Islet of Langerhans (tissue), 1 donor: Measurements from ENCODE around the gene CERS6.

Experiments
- FAIRE-seq: peaks from one replicate; lab custom pipeline; 2011; peaks lifted over from hg19 to GRCh38; lab: Jason Lieb, UNC

The CERS6 gene

DNA sequence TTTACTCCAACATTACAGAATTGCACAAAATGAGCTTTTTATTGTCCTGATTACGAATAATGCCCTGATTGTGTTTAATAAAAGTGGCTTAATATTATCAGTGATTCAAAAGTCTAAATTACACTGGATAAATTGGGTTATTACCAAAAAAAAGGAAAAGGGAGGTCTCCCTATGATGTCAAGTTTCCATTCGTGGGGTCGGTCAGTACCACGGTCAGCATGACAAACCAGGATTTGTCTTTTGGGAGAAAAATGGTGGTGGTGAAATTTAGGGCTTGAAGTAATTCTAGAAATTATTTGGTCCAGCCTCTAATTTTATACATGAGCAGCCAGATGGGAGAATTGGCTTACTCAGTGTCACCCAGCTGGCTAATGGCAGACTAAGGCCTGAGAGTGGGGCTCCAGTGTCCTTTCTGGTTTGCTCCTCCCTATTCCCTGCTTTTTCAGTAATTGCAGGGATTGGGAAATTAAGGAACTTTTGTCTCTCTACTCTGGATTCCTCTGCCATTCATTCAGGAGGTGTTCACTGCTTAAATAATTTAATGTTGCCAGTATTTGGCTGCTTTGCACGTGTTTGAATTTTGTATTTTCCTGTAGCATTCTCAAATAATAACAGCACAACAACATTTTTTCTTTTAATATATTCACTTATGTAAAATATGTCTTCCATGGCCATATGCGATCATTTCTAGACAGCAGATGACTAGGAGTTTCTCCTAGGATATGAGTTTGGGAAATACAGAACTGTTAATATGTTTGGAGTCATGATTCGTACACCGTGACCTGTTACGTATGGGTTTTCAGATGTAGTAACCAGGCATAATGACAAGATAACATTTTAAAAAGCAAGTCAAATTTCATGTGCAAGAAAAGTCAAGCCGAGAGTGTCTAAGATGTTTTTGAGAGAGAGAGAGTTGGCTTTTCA is 217.5 kb downstream of the CERS6 start:
- peak; percentile 69 for FAIRE-seq

DNA sequence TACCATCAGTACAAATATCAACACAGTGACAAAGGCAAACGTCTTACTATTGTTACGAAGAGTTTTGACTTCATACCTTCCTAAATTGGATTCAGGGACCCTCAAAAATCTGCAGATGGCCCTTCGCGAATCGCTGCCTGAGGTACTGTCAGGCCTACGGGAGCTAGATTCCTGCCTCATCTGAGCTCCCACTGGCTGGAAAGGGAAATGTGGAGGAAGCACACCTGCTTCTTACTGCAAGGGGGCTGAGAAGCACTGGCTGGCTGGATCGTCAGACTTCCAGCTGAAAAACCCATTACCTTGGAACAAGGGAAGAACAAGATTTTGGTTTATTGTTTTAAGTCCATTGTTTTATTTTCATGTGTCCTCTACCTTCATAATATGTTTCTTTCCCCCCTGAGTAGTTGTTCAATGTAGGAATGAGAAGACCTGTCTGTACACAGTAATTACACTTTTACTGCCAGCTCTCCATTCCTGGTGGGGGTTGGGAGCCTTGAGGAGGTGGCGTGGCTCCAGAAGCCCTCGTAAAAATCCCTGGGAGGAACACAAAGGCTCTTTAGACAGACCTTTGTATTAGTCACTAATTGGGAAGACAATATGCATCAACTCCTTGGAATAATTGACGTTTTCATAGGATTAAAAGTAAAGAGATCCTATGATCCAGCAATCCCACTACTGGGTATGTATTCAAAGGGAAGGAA is 222.2 kb downstream of the CERS6 start:
- FAIRE-seq: no peak

DNA sequence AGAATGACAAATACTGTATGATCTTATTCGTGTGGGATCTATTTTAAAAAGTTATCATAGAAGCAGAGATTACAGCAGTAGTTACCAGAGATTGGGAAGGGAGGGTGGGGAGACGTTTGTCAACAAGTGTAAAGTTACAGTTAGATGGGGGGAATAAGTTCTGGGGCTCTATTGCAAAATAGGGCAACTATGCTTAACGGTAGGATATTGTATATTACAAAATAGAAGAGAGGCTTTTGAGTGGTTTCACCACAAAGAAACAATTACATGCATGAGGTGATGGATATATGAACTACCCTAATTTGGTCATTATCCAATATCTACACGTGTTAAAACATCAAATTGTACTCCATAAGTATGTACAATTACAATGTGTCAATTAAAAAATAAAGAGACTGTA is 223.0 kb downstream of the CERS6 start:
- FAIRE-seq: no peak

DNA sequence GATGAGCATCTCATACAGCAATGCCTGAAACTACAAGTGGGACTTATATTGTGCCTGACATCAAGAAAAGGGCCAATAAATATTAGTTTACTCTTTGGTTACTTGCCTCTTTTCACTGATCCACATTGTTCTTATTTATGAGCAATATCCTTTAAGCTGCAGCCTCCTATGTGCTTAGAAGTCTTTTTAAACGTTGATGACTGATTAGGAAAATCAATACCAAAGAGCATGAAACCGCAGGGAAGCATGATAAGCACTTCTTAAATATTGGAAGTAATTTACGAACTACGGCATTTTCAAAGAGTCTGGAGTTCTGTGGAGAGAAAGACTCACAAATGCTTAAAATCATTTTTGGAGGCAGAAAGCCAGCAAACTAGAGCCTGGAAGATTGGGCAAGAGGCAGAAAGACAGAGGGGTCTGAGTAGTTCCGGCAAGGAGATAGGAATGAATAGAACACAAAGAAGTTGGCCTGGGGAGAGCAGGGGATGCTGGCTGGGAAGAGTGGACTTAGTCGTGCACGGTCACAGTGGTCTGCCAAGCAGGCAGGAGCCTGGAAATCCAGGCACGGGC is 223.8 kb downstream of the CERS6 start:
- no peak for FAIRE-seq

DNA sequence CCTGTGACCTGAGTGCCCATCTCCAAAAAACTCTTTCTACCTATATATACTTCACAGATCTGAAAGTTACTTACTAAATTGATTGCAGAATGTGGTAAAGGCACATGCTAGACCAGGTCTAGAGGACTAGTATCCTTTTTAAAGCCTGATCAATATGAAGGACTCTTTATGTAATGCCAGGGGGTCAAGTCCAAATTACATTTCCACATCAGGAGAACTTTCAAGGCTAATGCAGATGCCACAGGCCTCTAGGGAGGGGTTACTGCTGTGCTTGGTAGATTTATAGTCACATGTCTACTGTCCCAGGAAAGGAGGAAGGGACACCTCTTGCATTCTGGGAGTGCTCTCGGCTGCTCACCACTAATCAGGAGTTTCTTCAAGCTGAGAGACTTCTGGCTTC is 227.9 kb downstream of the CERS6 start:
- no peak for FAIRE-seq

DNA sequence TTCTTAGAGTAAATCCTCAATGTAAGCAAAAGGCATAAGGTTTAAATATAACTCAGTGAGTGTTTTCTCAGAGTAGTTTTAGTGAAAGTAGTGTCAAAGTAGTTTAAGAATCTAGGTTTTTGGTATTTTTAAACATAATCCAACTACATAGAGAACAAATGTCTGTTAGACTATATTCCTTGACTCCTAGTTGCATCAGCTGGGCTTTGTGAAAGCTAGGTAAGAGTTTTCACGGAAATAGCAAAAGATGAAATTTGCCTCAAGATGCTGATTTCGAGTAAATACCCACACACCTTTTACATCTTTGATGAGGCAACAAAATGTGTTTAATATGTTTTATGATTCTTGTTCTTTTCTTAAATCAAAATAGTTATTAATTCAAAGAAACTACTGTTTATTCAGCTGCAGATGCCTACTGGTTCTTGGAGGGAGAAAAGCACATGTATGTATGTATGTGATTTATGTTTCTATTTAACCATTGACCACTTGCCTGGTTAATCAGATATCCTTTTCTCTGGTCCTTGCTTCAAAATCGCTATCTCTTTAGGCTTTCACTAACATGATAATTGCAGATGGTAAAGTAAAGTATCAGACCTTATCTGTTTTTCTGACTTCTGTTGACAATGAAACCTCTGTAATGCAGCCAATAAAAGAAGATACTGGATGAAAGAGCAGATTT is 229.0 kb downstream of the CERS6 start:
- no peak for FAIRE-seq

DNA sequence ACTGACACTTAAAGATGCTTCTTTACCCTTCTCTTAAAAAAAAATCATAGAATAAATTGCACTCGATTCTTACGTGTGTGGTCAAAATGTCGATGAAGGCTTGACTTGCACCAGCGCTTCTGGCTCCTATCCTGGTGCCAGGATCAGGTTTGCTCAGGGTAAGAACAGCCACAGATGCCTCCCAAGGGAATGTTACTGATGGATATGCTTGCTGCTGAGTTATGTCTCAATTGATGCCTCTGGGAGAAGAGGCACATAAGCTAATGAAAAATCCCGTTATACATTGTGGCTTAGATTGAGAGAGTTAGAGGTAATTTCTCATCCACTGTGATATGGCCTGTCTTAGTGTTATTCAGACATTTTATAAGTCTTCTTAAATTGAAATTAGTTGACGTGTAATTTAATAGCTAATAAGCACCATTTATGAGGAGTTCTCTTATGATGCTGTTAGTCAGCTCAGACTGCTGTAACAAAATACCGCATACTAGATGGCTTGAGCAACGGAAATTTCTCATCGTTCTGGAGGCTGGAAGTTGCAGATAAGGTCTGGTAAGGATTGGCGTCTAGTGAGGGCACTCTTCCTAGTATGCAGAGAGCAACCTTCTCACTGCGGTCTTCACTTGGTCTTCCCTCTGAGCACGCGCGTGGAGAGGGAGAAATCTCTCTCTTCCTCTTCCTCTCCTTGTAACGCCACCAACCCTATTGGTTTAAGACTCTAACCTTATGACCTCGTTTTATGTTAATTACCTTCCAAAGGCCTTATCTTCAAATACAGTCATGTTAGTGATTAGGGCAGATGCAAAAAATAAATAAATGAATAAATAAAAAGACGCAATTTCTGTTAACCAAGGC is 229.8 kb downstream of the CERS6 start:
- no peak for FAIRE-seq

DNA sequence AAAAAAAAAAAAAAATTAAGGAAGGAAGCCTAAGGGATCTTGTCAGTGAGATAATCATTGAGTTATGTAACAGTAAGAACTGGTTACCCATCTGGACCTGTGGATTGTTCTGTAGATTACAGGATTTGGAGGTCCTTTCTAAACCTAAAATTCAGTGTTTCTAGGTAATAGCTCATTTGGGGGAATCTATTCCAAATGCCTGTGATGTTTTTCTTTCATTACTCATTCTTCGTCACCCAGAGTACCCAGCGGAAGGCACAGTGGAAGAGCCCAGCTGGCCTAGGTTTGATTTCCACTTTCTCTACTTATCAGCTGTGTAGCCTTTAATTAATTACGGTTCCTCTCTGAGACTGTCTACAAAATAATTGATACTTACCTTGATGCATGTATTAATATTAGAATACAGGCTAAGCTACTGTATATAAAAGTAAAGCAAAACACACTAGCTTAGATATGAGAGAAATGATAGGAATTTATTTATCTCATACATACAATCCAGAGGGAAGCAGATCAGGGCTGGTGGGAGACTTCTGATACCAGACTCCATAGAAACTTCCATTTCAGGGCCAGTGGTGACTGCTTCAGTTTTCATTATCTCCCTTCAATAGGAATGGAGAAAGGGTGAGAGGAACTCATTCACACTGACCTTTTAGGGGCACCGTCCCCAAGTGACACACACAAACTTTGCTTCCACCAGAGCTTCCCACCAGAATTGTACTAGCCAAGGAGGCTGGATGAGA is 230.6 kb downstream of the CERS6 start:
- no peak for FAIRE-seq

GRCh38 chr2:168687314-168687713 is 231.2 kb downstream of the CERS6 start:
- peak; percentile 56 for FAIRE-seq

DNA sequence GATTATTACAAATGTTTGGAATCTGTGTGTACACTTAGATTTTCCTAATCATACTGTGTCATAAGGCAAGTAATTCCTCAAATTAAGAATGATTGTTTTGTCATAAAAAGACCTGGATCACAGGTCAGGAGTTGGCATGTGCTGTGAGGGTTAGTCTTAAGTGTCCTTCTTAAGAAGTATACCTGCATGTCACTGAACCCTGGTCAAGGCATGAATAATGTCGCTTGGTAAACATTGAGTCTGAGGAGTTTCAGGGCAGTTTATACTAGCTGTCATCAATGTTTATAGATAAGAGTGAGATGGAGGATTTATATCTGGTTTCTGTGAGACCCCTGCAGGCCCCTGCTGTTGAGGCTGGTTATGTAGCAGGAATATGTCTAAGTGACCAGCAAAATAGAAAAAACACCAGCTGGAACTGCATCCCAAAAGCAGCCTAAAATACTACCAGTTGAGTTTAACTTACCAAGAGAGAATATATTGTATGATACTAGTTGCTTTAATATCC is 234.4 kb downstream of the CERS6 start:
- FAIRE-seq: no peak

DNA sequence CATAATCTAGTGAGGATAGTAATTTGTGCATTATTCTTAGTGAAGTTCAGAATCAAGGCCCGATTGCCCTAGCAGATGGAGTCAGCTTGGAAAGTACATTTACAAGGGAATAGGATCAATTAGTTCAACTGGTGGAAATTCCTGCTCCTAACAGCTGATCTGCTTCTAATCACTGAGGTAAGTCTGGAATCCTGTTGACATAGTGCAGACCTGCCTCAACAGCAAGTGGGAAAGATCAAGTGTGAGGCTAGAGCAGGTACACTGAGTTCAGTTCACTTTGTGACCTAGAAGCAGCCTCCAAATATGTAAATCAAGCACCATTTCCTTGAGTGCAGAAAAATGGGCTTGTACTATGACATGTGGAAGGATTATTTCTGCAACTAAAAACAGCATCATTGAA is 235.1 kb downstream of the CERS6 start:
- no peak for FAIRE-seq

DNA sequence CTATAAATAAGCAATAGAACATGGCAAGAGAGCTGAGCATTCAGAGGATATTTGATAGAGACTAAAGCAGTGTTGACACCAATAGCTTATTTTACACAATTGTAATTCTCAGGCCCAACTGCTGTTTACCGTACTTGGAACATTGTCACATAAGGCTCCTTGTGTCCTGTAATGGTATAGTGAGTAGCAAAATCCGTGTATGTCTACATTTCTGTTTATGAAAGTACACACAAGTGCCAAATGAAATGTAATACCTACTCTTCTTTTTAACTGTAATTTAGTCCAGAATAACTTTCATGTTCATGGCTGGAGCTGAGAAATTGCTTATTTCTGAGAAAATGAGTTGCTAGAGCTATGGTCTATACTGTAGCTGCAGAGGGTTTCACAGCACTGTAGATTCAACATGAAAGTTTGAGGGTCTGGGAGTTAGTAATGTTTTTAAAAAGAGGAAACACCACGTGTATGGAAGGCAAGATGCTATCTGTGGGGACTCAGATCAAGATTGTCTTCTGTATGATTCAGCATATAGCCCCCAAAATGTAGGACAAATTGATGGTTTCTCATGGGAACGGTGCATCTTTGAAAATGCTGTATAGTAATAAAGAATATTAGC is 236.2 kb downstream of the CERS6 start:
- no peak for FAIRE-seq

DNA sequence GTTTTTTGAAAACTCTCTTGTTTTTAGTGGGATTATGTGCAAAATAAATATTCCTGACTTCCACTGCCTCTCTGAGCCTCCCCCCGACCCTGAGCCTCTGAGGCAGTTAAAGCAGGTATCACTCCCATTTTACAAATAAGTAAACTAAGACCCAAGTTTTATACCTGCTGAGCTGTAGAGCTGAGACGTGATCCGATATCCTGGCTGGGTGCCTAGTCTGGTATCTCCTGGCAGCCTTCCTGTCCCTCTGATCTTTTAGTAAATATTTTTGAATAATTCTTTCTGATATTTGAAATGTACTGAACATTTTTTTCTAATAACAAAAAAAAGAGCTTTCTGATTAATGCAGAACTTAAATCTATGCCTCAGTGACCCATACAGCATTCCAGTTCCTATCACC is 238.1 kb downstream of the CERS6 start:
- FAIRE-seq: no peak

DNA sequence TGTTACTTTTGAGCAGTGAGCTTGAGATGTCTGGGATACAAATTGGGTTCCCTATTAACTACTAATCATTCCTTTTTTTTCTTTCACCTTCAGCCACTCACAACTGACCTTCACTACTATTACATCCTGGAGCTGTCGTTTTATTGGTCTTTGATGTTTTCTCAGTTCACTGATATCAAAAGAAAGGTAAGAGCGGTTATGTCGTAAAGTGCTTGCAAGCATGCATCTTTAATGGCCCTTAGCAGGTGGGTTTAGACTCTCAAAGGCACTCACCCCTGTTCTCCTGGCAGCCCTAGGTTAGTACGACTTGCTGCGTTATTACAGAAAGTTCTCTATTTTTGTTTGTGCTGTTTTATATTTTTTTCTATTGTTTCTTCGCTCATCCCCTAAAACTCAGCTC is 238.8 kb downstream of the CERS6 start:
- FAIRE-seq: no peak

- no peak for FAIRE-seq
These were observed 241.6 kb downstream of the CERS6 start for GRCh38 chr2:168697668-168698121.

- no peak for FAIRE-seq
These were observed 242.9 kb downstream of the CERS6 start for GRCh38 chr2:168698969-168699368.

GRCh38 chr2:168699844-168700417 is 243.9 kb downstream of the CERS6 start:
- no peak for FAIRE-seq

DNA sequence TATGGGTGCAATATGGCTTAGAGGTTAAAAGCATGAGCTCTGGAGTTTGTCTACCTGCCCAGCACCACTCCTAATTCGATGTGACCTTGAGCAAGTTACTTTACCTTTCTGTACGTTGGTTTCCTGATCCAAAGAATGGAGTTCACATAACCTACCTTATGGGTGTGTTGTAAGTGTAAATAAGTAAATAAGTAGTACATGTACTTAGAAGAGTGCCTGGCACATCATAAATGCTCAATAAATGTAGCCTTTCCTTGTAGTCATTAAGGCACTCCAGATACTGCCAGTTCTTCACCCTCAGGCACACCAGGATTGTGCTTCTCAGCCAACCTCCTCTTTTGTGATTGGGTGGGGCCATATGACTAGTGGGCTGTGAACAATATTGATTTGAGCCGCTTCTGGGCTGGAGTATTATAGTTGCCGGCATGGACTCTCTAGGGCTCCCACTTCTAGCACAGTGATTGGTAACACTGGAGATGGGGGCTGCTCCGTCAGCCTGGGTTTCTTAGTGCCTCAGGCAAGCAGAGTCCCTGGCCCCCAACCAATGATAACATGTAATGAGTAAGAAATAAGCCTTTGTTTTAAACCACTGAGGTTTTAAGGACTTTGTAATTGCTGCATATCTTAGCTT is 244.7 kb downstream of the CERS6 start:
- FAIRE-seq: no peak

DNA sequence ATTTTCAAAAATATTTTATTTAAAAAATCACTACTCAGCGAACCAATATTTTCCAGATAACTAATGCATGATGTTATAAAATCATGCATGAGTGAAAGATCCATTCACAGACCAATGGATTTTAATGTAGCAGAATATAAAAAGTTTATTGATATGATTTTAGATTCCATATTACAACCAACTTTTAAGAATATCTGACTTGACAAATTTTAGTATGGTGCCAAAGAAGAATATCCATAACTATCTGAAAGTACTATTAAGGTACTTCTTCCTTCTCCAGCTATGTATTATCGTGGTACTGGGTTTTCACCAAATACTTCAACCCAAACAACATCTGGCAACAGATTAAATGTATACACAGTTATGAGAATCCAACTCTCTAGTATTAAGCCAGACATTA is 246.5 kb downstream of the CERS6 start:
- no peak for FAIRE-seq
